ENCODE results near the gene NECTIN3. TPM values are rescaled to one million over a fixed set of nuclear protein-coding genes. Genes with fewer than 3 reads are reported as not detected.

Gene NECTIN3
- total and polyA plus RNA-seq, 10 of the 15 experiments (the other 5 are each of a cell fraction or from before 2014, with no cell fraction given) = 0.21 TPM; not detected in 9

GRCh38 chr3:111151438-111151837 is 79.8 kb downstream of the NECTIN3 start:
- Histone ChIP-seq H3K36me3 (ENCODE audit: control insufficient read depth in 2 of 2, insufficient read depth in 2 of 2, low read length in 1 of 2) (no peaks in the 10 kb centered on the region), H3K4me2 (ENCODE audit: control insufficient read depth, insufficient read depth) (no peak overlapping the region), H2AFZ (ENCODE audit: control insufficient read depth, low read depth, low read length) (no peak overlapping the region), H3K9me3 (replicated peaks; ENCODE audit: control insufficient read depth, insufficient read depth, low read length) (no peaks in the 10 kb centered on the region), H3K4me1 (ENCODE audit: control insufficient read depth, insufficient read depth, low read length) (no peaks in the 10 kb centered on the region), H3K4me3 (no peak overlapping the region), H4K20me1 (ENCODE audit: control insufficient read depth, insufficient read depth) (no peaks in the 10 kb centered on the region), H3K9ac (ENCODE audit: control insufficient read depth, insufficient read depth, low read length) (no peak overlapping the region), H3K79me2 (ENCODE audit: control insufficient read depth, insufficient read depth, low read length) (no peaks in the 10 kb centered on the region), H3K27ac (ENCODE audit: control insufficient read depth, insufficient read depth) (no peak overlapping the region), H3K27me3 (replicated peaks in 1 of 2; ENCODE audit: control insufficient read depth in 2 of 2, insufficient read depth in 2 of 2, low read length in 1 of 2) (no peaks in the 10 kb centered on the region)
- in situ Hi-C loops (cut with MboI) (no loop called here), intact Hi-C loops (cut with micrococcal nuclease; ENCODE audit: unreplicated experiment) (no loop called here)
- no peak for TF ChIP-seq REST (IDR thresholded peaks at IDR 0.05; ENCODE audit: low read depth, low read length)
- no peak for TF ChIP-seq EZH2 (IDR thresholded peaks at IDR 0.05; ENCODE audit: borderline replicate concordance, control insufficient read depth, low read depth, low read length)
- TF ChIP-seq ZZZ3 (IDR thresholded peaks at IDR 0.05; ENCODE audit: control insufficient read depth, insufficient read length, low read depth) = no peak
- TF ChIP-seq IKZF1 (conservative IDR thresholded peaks at IDR 0.05) = no peak
- TF ChIP-seq HDAC2 (IDR thresholded peaks at IDR 0.05) = no peak
- TF ChIP-seq ETV6 (conservative IDR thresholded peaks at IDR 0.05 in 1 of 2, IDR thresholded peaks at IDR 0.05 in 1 of 2; ENCODE audit: borderline replicate concordance in 1 of 2, low read depth in 1 of 2) = no peak
- no peak for TF ChIP-seq HDAC6 (IDR thresholded peaks at IDR 0.05; ENCODE audit: unreplicated experiment)
- TF ChIP-seq NRF1 (conservative IDR thresholded peaks at IDR 0.05; ENCODE audit: low read depth, low read length) = no peak
- no peak for TF ChIP-seq CHD1 (IDR thresholded peaks at IDR 0.05; ENCODE audit: low read depth, low read length)
- TF ChIP-seq CHD2 (IDR thresholded peaks at IDR 0.05; ENCODE audit: borderline replicate concordance, low read depth, low read length) = no peak
- FAIRE-seq (no peak), DNase-seq (ENCODE audit: low read depth, low spot score) (no peak), ATAC-seq (no peak)
- SMC1A ChIA-PET (ENCODE audit: uncharacterized antibody, unreplicated experiment) = no interaction called here
- BruUV-seq (replicated peaks) = no TSS peak
- POLR2A ChIA-PET = no interaction called here
- RAD21 ChIA-PET (ENCODE audit: unreplicated experiment) = no interaction called here
- CTCF ChIA-PET = no interaction called here

Measured in GM12878 (cell line).